ENCODE data around the gene FGFR2.

DNA sequence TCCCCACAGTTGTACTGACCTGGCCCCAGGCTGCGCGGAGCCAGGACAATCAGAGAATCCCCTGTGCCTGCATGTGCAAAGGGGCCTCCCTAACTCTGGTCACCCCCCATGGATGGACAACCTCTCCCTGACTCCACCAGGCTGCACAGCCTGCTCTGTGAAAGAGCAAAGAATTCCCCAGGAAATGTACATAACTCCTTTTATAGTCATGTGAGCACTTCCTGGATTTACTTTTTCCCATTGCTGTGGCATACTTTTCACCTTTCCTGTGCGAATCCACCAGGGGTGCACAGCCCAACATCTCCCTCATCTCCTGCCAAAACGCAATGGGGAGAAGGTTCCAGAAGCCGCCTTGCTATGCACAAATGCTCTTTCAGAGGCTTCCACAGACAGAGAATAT is 27.9 kb downstream of the FGFR2 start:
- TF ChIP-seq, protein P1, sequence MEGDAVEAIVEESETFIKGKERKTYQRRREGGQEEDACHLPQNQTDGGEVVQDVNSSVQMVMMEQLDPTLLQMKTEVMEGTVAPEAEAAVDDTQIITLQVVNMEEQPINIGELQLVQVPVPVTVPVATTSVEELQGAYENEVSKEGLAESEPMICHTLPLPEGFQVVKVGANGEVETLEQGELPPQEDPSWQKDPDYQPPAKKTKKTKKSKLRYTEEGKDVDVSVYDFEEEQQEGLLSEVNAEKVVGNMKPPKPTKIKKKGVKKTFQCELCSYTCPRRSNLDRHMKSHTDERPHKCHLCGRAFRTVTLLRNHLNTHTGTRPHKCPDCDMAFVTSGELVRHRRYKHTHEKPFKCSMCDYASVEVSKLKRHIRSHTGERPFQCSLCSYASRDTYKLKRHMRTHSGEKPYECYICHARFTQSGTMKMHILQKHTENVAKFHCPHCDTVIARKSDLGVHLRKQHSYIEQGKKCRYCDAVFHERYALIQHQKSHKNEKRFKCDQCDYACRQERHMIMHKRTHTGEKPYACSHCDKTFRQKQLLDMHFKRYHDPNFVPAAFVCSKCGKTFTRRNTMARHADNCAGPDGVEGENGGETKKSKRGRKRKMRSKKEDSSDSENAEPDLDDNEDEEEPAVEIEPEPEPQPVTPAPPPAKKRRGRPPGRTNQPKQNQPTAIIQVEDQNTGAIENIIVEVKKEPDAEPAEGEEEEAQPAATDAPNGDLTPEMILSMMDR (conservative IDR thresholded peaks at IDR 0.05 in 1 of 2, IDR thresholded peaks at IDR 0.05 in 1 of 2; ENCODE audit: extremely low read depth in 1 of 2, insufficient read depth in 1 of 2, low read depth in 1 of 2, low read length in 2 of 2): no peak
- TF ChIP-seq EZH2 (IDR thresholded peaks at IDR 0.05; ENCODE audit: borderline replicate concordance, low read length): no peak

Measured in mammary epithelial cell (primary cell).